ENCODE data around the gene SLBP. TPM values are rescaled to one million over a fixed set of nuclear protein-coding genes. Genes with fewer than 3 reads are reported as not detected.

The SLBP gene
- total and polyA plus RNA-seq, 10 of the 15 experiments (the other 5 are each of a cell fraction or from before 2014, with no cell fraction given) = 94.4 to 278 (median 158) TPM

DNA sequence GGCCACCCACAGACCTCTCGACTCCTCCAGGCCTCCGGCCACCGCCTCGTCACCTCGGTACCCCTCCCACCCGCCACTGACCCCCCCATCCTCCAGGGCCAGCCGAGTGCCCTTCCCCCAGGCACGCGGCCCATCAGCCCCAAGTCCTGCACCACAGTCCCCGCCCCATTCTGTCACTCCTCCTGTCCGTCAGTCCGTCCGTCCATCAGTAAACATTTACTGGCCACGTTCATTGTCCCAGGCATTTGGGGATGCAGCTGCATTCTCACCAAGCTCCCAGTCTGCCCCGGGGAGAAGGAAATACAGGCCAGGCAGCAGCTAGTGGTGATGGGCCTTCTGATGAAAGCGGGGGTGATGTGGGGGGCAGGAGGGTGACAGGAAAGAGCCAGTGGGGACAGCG lies 45.7 kb upstream of the SLBP start:
- H4K20me1 ChIP-seq (ENCODE audit: control insufficient read depth, insufficient read depth) = no peaks in the 10 kb centered on the region
- H3K27me3 ChIP-seq (replicated peaks in 1 of 2; ENCODE audit: control insufficient read depth in 2 of 2, insufficient read depth in 2 of 2, low read length in 1 of 2) = no peaks in the 10 kb centered on the region
- no peaks in the 10 kb centered on the region for H3K79me2 ChIP-seq (ENCODE audit: control insufficient read depth, insufficient read depth, low read length)
- TF ChIP-seq KDM1A (IDR thresholded peaks at IDR 0.05; ENCODE audit: borderline replicate concordance) (no peak), ZNF687 (IDR thresholded peaks at IDR 0.05) (no peak), NRF1 (conservative IDR thresholded peaks at IDR 0.05; ENCODE audit: low read depth, low read length) (no peak), NFIC (IDR thresholded peaks at IDR 0.05; ENCODE audit: low read depth, low read length) (no peak), ZNF207 (IDR thresholded peaks at IDR 0.05; ENCODE audit: borderline replicate concordance) (no peak), MYB (IDR thresholded peaks at IDR 0.05; ENCODE audit: borderline replicate concordance, low read depth, low read length) (no peak), PAX5 (IDR thresholded peaks at IDR 0.05; ENCODE audit: borderline replicate concordance, low read depth, low read length) (no peak)
- TF ChIP-seq, protein P1, sequence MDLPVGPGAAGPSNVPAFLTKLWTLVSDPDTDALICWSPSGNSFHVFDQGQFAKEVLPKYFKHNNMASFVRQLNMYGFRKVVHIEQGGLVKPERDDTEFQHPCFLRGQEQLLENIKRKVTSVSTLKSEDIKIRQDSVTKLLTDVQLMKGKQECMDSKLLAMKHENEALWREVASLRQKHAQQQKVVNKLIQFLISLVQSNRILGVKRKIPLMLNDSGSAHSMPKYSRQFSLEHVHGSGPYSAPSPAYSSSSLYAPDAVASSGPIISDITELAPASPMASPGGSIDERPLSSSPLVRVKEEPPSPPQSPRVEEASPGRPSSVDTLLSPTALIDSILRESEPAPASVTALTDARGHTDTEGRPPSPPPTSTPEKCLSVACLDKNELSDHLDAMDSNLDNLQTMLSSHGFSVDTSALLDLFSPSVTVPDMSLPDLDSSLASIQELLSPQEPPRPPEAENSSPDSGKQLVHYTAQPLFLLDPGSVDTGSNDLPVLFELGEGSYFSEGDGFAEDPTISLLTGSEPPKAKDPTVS (IDR thresholded peaks at IDR 0.05; ENCODE audit: low read depth, low read length) = no peak
- ChIA-PET RAD21 (ENCODE audit: unreplicated experiment) (no interaction called here), POLR2A (interaction anchor here (0.6 kb wide), 1 partner anchor 293 kb away, joined by 3 read pairs; no protein-coding TSS in a partner anchor), SMC1A (ENCODE audit: uncharacterized antibody, unreplicated experiment) (no interaction called here), CTCF (no interaction called here)
- intact Hi-C loops (cut with micrococcal nuclease; ENCODE audit: unreplicated experiment) (no loop called here), in situ Hi-C loops (cut with MboI) (no loop called here)
- no peaks in the 10 kb centered on the region for H3K9me3 ChIP-seq (replicated peaks; ENCODE audit: control insufficient read depth, insufficient read depth, low read length)
- H3K27ac ChIP-seq (ENCODE audit: control insufficient read depth, insufficient read depth) = no peak overlapping the region
- DNase-seq (ENCODE audit: low read depth, low spot score) = no peak
- no peak overlapping the region for H3K4me2 ChIP-seq (ENCODE audit: control insufficient read depth, insufficient read depth)
- no peak overlapping the region for H3K9ac ChIP-seq (ENCODE audit: control insufficient read depth, insufficient read depth, low read length)
- no peaks in the 10 kb centered on the region for H3K36me3 ChIP-seq (ENCODE audit: control insufficient read depth in 2 of 2, insufficient read depth in 2 of 2, low read length in 1 of 2)
- no peaks in the 10 kb centered on the region for H3K4me1 ChIP-seq (ENCODE audit: control insufficient read depth, insufficient read depth, low read length)
- ATAC-seq = no peak
- FAIRE-seq = no peak
- no TSS peak for BruUV-seq (replicated peaks)
- no peak overlapping the region for H2AFZ ChIP-seq (ENCODE audit: control insufficient read depth, low read depth, low read length)
- no peak overlapping the region for H3K4me3 ChIP-seq
- 20% methylated on average over 16 of the region's 17 CpGs for WGBS (ENCODE audit: insufficient coverage, insufficient replicate concordance, low lambda C conversion rate, missing lambda C conversion rate)

Data from GM12878 (cell line).